Calu3 (cell line): ENCODE data around the gene CST9. TPM values are rescaled to one million over a fixed set of nuclear protein-coding genes. Genes with fewer than 3 reads are reported as not detected.

Experiments used
- BruUV-seq: library from RNA; stranded (reverse); fragments of 400-500 nt; replicated peaks from 2 replicates; lab custom pipeline; 2021; lab: Mats Ljungman, UMichigan
- CTCF ChIA-PET: fragments of 300-600 bp; sonication (Branson Sonifier 250); formaldehyde crosslinking; loops from one replicate; lab custom pipeline; 2022; ENCODE audit warnings: antibody characterized with exemption; lab: Charles Lee
- DNase-seq: peaks from one replicate; pipeline ENCODE4 v3.0.0; 2022
- H3K27ac Mint-ChIP-seq: one replicate; pipeline ENCODE4 v1.8.0; 2022; ENCODE audit warnings: mixed read lengths; ENCODE audit not compliant: unreplicated experiment
- H3K27me3 Mint-ChIP-seq: one replicate; pipeline ENCODE4 v1.8.0; 2022; ENCODE audit warnings: mixed read lengths; ENCODE audit not compliant: unreplicated experiment
- H3K36me3 Mint-ChIP-seq: one replicate; pipeline ENCODE4 v1.8.0; 2022; ENCODE audit warnings: mild to moderate bottlenecking, moderate library complexity, mixed read lengths; ENCODE audit not compliant: insufficient read depth, unreplicated experiment
- H3K4me1 Mint-ChIP-seq: one replicate; pipeline ENCODE4 v1.8.0; 2022; ENCODE audit warnings: mild to moderate bottlenecking, low read depth, mixed read lengths; ENCODE audit not compliant: unreplicated experiment
- H3K4me3 Mint-ChIP-seq: one replicate; pipeline ENCODE4 v1.8.0; 2022; ENCODE audit warnings: mild to moderate bottlenecking, low read depth, moderate library complexity, mixed read lengths; ENCODE audit not compliant: unreplicated experiment
- H3K9me3 Mint-ChIP-seq: one replicate; pipeline ENCODE4 v1.8.0; 2022; ENCODE audit warnings: low read depth, mixed read lengths; ENCODE audit not compliant: unreplicated experiment
- intact Hi-C: fragments of 100-400 bp; cut with micrococcal nuclease; formaldehyde crosslinking; loops from one replicate; pipeline ENCODE4 v1.10.0; 2022; ENCODE audit not compliant: unreplicated experiment
- total RNA-seq: library from RNA; stranded (reverse); gene quantifications from 2 replicates; pipeline ENCODE4 v1.2.3, GENCODE V29; 2022
- TF ChIP-seq, protein P1 (sequence below): fragments of 200-600 bp; IDR thresholded peaks from one replicate; pipeline ENCODE4 v1.8.0; 2022; ENCODE audit warnings: antibody characterized with exemption; ENCODE audit not compliant: unreplicated experiment

CST9 gene
- total RNA-seq, 1 experiment from 2014 or later, result not detected

DNA sequence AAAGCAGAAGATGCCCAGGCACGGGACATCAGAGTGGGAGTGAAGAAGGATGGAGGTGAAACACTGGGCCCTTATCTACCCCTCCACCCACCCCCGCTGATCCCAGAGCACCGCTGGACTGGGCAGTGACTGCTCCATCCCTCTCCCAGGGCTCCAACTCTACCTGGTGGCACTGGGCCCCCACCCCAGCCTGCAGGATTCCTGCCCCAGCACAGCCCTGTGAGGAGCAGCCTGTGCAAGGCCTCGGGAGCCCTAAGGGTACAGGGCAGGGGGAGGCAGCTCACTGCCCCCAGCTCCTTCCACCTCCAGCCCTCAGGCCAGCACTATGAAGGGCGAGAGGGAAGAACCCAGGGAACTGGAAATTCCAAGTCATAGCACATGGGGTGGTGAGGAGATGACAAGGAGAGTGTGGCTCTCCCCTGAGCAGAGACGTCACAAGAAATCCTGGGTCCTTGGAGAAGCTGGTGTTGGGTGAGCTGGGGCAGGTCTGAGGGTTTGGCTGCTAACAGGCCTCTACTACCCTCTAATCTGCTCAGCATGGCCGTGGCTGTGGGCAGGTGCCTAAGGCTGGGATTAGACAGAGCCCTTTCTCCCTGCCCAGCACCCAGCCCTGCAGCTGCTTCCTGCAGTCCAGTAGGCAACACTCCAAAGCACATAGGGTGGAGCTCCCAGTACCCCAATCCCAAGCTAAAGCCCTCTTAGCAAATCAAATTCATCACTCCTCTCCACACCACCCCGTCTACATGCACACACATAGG, 28.5 kb upstream of the CST9 start:
- H3K4me1 Mint-ChIP-seq, result no peaks in the 10 kb centered on the region
- DNase-seq, result no peak
- no peaks in the 10 kb centered on the region for H3K9me3 Mint-ChIP-seq
- TF ChIP-seq, protein P1, sequence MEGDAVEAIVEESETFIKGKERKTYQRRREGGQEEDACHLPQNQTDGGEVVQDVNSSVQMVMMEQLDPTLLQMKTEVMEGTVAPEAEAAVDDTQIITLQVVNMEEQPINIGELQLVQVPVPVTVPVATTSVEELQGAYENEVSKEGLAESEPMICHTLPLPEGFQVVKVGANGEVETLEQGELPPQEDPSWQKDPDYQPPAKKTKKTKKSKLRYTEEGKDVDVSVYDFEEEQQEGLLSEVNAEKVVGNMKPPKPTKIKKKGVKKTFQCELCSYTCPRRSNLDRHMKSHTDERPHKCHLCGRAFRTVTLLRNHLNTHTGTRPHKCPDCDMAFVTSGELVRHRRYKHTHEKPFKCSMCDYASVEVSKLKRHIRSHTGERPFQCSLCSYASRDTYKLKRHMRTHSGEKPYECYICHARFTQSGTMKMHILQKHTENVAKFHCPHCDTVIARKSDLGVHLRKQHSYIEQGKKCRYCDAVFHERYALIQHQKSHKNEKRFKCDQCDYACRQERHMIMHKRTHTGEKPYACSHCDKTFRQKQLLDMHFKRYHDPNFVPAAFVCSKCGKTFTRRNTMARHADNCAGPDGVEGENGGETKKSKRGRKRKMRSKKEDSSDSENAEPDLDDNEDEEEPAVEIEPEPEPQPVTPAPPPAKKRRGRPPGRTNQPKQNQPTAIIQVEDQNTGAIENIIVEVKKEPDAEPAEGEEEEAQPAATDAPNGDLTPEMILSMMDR, result no peak
- intact Hi-C loops, result no loop called here
- CTCF ChIA-PET, result no interaction called here
- no peaks in the 10 kb centered on the region for H3K27me3 Mint-ChIP-seq
- no peak overlapping the region for H3K27ac Mint-ChIP-seq
- BruUV-seq, result no TSS peak
- no peak overlapping the region for H3K4me3 Mint-ChIP-seq
- peaks cover 8% of the 10 kb centered on the region for H3K36me3 Mint-ChIP-seq

DNA sequence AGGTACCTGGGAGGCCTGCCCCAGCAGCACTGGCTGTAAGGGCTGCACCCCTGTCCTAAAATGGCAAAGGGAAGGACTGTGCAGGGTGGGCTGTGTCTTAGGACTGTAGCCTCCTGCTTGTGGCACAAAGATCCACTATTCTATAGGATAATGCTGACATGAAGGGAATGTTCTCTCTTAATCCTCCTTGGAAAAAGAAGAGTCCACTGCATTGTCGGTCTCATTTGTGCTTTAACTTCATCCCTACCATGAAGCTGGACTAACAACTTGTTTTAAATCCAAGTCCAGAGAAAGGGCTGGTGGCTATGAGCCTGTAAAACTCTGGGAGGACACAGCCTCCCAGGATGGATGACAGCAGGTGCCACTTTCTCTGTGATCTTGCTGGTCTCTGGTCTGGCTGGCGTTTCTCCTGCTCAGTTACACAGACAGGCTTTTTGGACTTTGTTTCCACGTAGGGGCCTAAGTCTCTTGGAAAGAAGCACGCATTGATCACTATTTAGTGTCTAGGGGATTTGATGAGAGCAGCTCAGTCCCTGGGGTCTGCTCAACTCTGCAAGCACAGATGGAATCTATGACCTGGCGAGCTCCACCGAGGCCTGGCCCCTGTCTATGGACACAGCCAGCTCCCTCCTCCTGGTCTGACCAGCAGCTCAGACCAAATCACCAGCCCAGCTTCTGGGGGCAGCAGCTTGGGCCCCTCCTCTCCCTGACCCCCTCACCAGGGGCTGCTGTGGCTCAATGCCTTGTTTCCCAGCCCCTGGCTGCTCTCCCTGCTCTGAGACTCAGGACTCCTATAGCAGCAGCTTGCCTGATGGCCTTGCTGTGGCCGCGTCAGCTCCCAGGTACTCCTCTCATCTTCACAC, 27.2 kb upstream of the CST9 start:
- intact Hi-C loops, result no loop called here
- Mint-ChIP-seq H3K27ac (no peak overlapping the region), H3K4me3 (no peak overlapping the region), H3K9me3 (no peaks in the 10 kb centered on the region), H3K36me3 (peaks cover 8% of the 10 kb centered on the region), H3K27me3 (no peaks in the 10 kb centered on the region), H3K4me1 (no peaks in the 10 kb centered on the region)
- BruUV-seq, result no TSS peak
- DNase-seq, result no peak
- TF ChIP-seq, protein P1, result no peak
- CTCF ChIA-PET, result no interaction called here

DNA sequence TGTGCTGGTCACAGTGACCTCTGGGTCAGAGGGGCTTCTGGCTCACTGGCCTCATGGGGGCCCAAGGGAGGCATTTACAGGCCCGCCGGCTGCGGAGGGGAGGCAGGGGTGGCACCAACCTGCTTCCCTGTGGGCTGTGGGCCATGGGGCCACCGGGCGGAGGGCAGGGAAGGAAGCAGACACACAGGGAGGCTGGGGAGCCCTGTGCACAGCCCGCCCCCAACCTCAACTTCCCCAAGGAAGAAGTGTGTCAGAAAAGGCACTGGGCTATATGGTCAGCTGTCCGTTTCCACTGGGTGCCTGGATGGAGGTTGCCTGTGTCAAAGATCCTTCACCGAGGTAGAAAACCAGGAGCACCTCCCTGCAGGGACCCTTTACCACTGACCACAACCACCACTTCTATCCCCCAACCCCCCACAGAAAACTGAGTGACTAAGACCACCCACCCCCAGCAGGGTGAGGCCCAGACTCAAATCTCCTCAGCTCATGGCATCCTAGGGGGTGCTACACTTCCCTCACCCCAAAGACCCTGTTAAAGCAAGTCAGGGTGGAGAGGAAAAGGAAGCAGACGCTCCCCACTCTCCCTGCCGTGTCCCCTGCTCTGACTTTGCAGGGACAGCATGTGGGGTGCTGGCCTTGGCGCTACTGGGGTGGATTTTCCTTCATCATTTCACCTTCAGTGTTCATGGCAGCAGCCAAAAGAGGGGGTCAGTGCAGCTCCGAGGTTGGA, 26.4 kb upstream of the CST9 start:
- intact Hi-C loops, result no loop called here
- TF ChIP-seq, protein P1, result no peak
- DNase-seq, result no peak
- no peaks in the 10 kb centered on the region for H3K27me3 Mint-ChIP-seq
- H3K36me3 Mint-ChIP-seq, result peaks cover 6% of the 10 kb centered on the region
- H3K4me1 Mint-ChIP-seq, result no peaks in the 10 kb centered on the region
- BruUV-seq, result no TSS peak
- H3K4me3 Mint-ChIP-seq, result no peak overlapping the region
- H3K9me3 Mint-ChIP-seq, result no peaks in the 10 kb centered on the region
- CTCF ChIA-PET, result no interaction called here
- no peak overlapping the region for H3K27ac Mint-ChIP-seq

DNA sequence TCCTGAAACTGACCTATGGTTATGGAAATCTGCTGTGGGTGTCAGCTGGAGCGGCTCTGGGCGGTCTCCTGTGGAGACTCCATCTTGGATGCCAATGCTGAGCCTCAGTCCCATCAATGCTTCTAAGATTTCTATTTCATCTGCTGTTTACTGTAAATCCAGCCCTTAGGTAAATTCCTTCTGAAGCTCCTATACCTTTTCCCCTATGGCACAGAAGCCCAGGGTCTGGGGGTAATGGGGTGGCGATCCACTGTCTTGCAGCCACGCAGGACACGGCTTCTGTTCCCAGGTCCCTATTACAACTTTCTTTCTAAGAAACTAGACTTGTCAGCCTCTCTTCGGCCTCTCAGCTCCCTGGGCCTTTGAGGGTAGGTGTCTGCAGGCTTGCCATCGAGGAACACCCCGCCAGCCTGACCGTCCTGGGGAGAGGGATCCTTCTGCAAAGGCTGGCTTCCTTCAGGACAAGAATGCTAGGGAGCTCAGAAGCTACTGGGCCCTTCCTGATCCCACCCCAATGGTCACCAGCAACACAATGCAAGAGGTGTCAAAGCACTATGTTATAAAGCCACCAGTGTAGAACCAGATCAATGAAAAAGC, 25.6 kb upstream of the CST9 start:
- Mint-ChIP-seq H3K9me3 (no peaks in the 10 kb centered on the region), H3K4me1 (no peaks in the 10 kb centered on the region), H3K4me3 (no peak overlapping the region), H3K27ac (no peak overlapping the region), H3K36me3 (no peaks in the 10 kb centered on the region), H3K27me3 (no peaks in the 10 kb centered on the region)
- BruUV-seq, result no TSS peak
- no peak for DNase-seq
- intact Hi-C loops, result no loop called here
- CTCF ChIA-PET, result interaction anchor here (0.6 kb wide), 1 partner anchor 77 kb away, joined by 4 read pairs; no protein-coding TSS in a partner anchor
- TF ChIP-seq, protein P1, result no peak
